ENCODE data around the gene LIMS2.

The LIMS2 gene, protein sequence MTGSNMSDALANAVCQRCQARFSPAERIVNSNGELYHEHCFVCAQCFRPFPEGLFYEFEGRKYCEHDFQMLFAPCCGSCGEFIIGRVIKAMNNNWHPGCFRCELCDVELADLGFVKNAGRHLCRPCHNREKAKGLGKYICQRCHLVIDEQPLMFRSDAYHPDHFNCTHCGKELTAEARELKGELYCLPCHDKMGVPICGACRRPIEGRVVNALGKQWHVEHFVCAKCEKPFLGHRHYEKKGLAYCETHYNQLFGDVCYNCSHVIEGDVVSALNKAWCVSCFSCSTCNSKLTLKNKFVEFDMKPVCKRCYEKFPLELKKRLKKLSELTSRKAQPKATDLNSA

DNA sequence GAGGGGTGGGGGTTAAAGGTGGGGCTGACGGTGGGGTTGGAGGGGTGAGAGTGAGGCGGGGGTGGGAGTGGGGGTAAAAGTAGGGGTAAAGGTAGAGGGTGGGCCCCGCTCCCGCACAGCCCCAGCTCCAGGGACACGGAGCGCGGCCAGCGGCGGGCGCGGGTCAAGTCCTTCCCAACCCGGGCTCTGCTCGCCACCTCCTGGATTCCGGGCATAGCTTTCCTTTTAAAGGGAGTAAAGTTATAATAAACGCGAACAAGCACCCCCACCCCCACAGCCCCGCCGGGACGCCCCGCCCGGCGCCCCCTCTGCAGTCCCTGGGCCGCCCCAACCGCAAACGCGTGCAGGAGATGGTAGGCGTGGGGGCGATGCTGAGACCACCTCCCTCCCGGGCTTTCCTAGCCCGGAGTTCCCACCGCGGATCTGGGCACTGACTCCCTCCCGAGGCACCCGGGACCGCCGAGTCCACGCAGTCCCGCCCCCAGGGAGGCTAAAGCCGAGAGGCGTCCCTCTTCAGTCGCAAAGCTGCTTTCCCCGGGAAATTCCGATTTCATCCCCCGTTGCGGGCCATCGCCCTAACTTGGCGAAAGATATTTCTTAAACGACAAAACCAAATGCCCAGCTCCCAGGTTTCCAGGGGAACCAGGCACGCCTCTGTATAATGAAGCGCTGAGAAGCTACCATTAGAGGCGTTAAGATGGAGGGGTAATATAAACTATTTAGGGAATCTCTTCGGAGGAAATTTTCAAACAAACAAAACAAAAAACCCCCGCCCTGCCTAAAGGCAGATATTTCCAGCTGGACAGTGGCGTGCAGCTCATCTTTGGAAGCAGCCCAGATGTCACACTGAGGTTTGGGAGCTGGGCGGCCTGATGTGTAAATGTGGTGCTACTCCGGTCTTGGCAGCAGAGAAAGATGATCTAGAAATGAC is at the start of gene LIMS2:
LIMS2 (minus strand) TSS at position 200 of the 931 bp plus-strand sequence. CDS start 506 bp downstream, outside the sequence.
- DNase-seq: no peak

- DNase-seq: no peak
Observed at GRCh38 chr2:127722807-127723206, 47.5 kb upstream of the LIMS2 start.

GRCh38 chr2:127721978-127722355 is 46.6 kb upstream of the LIMS2 start:
- no peak for DNase-seq

- DNase-seq: no peak
Observed at GRCh38 chr2:127721311-127721977, 46.1 kb upstream of the LIMS2 start.

DNA sequence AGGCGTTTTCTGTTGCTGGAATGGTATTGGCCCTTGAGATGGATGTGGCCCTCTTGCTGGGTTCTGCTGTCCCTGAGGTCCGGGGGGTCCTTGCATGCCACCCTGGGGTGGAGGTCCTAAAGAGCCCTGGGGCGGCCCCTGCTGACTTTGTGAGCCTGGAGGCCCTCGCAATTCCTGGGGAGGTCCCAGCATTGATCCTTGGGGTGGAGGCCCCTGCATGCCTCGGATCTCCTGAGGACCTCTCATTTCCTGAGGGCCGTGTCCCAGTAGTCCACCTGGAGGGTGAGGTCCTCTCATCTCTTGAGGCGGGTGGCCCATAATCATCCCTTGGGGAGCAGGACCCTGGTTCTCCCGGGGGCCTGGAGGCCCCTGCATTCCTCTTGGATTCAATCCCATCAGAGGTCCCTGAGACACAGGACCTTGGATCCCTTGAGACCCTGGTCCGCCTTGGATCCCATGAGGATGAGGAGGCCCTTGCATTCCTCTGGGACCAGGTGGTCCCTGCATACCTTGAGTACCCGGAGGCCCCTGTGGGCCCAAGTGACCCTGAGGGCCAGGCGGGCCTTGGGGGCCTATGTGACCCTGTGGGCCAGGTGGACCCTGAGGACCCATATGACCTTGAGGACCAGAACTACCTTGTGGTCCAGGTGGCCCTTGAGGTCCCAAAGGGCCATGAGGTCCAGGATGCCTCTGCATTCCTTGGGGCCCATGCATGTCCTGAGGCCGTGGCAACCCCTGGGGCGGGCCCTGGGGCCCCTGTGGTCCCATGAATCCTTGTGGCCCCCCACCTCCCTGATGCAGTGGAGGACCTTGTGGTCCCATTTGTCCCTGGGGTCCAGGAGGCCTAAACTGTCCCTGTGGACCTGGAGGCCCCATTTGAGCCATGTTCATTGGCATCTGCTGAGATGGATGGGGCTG is 44.2 kb upstream of the LIMS2 start:
- DNase-seq: no peak

DNA sequence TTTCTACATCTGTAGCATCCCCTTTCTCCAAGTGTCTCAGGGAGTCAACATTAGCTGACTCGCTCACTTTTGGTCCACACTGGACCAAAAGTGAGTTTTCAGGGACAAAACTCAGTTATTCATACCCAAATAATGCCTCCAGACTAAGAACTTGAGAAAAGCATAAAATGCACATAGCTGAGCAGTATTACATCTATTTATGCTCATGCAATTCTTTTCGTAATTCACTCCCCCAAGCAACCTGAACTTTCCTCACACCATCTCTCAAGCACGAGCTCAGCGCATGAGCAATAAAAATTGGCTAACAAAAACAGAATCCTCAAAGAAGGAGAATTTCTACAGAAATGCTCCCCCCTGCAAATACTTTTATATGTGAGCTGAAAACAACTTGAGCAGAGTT is 42.9 kb upstream of the LIMS2 start:
- DNase-seq: no peak

DNA sequence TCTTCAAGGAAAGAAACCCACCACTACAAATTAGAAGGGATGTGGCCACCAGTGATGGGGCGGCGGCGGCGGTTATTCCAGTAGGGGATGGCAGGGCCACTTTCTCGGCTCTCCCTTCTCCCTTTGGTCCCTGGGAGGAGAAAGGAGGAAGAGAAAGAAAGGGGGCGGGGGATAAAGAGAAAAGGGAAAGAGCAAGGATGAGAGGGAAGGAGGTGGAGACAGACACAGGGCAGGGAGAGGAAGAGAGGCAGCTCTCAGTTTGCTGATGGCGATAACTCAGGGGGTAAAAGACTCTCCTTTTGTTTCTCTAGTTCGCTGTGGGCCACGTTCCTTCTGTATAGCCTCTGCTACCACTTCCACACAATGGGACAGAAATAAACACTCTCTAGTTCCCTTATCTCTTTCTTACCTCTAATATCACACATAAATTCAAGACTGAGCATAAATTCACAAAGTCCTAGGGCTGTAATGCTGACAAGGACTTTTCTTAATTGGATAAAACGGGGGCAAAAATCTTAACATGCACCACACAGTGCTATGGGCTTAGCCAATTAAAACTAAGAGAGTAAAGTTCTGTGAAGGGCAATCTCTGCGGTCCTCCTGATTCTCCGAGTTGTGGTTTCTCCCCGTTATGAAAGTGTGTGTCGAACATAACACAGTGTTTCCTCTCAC is 40.6 kb upstream of the LIMS2 start:
- DNase-seq: no peak

- no peak for DNase-seq
Observed at GRCh38 chr2:127713562-127713961, 38.2 kb upstream of the LIMS2 start.

GRCh38 chr2:127712999-127713398 is 37.7 kb upstream of the LIMS2 start:
- DNase-seq: no peak

GRCh38 chr2:127709336-127709735 is 34.0 kb upstream of the LIMS2 start:
- DNase-seq: no peak

- no peak for DNase-seq
Observed at GRCh38 chr2:127707890-127708648, 32.7 kb upstream of the LIMS2 start.

DNA sequence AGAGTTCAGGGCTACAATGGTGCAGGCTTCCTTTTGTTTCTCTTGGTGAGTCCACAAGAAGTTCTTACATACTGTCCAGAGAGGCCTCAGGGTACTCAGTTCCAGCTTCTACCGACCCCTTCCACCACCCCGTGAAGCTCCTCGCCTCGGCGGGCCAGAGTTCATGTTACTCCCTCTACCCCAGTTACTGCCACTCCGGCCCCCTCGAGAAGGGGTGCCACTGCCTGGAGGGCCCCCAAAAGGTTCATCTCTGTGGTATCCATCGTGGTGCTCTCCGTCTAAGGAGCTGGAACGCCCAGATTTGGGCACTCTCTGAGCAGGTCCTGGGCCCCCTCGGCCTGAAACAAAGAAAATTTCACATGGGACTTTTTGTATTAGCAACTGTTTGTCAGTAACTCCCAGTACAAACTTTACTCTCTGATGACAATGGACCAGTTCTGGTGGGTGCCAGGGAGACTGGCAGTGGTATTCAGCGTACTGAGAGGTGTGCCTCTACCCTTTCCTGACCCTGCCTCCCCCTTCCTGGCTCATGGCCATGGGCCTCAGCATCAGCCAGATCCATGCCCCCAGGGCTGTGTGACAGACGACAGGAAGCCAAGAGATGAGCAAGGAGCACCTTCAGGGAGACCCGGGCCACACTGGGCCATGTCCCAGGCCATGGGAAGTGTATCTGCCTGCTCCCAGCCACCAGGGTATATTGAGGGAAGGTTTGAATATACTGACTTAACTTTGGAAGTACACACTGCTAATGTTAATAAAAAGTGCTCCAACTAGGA is 31.1 kb upstream of the LIMS2 start:
- DNase-seq: no peak

- no peak for DNase-seq
Observed at GRCh38 chr2:127705391-127706065, 30.2 kb upstream of the LIMS2 start.

DNA sequence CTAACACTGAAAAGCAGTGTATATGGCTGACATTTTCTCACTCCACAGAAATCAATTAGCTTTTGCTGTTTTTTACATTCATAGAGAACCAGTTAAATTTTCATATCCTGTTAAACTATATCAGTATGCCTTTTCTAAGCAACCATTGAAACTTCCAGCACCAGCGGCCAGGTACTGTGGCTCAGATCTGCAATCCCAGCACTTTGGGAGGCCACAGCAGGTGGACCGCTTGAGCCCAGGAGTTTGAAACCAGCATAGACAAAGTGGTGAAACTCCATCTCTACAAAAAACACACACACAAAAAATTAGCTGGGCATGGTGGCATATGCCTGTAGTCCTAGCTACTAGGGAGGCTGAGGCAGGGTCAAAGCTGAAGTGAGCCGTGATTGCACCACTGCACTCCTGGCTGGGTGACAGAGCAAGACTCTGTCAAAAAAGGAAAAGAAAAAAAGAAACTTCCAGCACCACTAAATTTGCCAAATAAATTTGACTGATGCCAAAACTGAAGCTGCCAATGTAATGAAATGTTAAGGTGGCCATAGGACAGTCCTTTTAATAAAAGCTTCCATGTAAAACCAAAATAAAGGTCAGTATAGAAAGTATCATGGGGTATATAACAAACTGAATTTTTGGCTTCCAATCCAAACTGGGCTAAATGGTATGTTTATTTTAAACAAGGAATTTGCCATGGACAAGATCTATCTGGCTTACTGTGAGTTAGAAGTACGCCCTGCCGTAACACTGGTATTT is 29.5 kb upstream of the LIMS2 start:
- no peak for DNase-seq

DNA sequence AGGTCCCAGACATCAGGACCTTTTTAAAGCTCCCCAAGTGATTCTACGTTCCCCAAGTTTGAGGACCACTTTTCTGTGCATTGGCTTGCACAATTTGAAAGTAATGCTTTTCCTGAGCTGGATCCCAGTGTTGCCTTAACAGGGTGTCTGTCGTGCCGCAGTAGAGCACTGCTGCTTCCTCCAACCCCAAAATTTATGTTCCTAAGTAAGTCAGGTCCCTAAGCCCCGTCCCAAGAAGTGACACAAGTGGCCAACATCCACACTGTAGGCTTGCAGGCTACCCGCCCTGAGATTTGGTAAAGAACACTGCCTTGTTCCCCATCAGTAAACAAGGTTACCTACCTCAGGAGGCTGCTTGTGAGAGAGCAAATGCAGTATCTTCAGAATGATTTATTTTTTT is 28.0 kb upstream of the LIMS2 start:
- DNase-seq: no peak

- DNase-seq: no peak
Observed at GRCh38 chr2:127702395-127703009, 27.2 kb upstream of the LIMS2 start.

DNA sequence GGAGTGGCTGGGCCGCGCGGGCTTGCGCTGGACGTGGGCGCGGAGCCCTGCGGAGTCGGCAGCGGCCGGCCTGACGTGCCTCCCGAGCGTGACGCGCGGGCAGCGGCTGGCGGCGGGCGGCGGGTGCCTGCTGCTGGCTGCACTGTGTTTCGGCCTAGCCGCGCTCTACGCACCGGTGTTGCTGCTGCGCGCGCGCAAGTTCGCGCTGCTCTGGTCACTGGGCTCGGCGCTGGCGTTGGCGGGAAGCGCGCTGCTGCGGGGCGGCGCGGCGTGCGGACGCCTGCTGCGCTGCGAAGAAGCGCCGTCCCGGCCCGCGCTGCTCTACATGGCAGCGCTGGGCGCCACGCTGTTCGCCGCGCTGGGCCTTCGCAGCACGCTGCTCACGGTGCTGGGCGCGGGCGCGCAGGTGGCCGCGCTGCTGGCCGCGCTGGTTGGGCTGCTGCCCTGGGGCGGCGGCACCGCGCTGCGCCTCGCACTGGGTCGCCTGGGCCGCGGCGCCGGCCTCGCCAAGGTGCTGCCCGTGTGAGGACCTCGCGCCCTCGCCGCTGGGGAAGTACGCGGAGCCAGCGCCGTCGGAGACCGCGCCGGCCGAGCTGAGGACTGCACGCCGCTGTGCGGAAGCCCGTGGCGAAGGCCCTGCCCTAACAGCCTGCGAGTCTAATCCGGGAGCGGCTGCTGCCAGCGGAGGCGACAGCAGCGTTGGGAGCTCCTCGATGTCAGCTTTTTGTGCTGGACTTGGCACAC is 26.5 kb upstream of the LIMS2 start:
- DNase-seq: no peak
